HFFc6 (cell line): ENCODE data around the gene SDCCAG8. TPM values are rescaled to one million over a fixed set of nuclear protein-coding genes. Genes with fewer than 3 reads are reported as not detected.

ENCODE experiments used
- DNase-seq: peaks from one replicate; pipeline ENCODE4 v3.0.0-alpha.2; 2018
- H3K27ac Mint-ChIP-seq: 2 replicates; pipeline ENCODE4 v1.8.0; 2020; ENCODE audit warnings: mild to moderate bottlenecking, mixed read lengths
- H3K27me3 Mint-ChIP-seq: 2 replicates; pipeline ENCODE4 v1.8.0; 2021; ENCODE audit warnings: mild to moderate bottlenecking, moderate library complexity, mixed read lengths; ENCODE audit not compliant: insufficient read depth
- H3K36me3 Mint-ChIP-seq: 2 replicates; pipeline ENCODE4 v1.8.0; 2021; ENCODE audit warnings: low read depth, mixed read lengths
- H3K4me1 Mint-ChIP-seq: 2 replicates; pipeline ENCODE4 v1.8.0; 2020; ENCODE audit warnings: low read depth, mixed read lengths
- H3K4me3 Mint-ChIP-seq: 2 replicates; pipeline ENCODE4 v1.8.0; 2020; ENCODE audit warnings: mild to moderate bottlenecking, moderate library complexity, mixed read lengths
- H3K9me3 Mint-ChIP-seq: 2 replicates; pipeline ENCODE4 v1.8.0; 2020; ENCODE audit warnings: mild to moderate bottlenecking, mixed read lengths
- total RNA-seq, 6 experiments: library from RNA; stranded (reverse); fragmentation: NEBNext Ultra II Directional; extraction: Animal tissue kit (Norgen Biotek cat#: 25700); gene quantifications; 2 replicates in 1 of 6; 3 replicates in 5 of 6; pipeline ENCODE4 v1.2.3, GENCODE V29; 2021
- TF ChIP-seq, protein P1 (sequence below): fragments of 200-600 bp; sonication (generic); IDR thresholded peaks from 2 replicates; pipeline ENCODE4 v1.5.0; 2021; ENCODE audit warnings: antibody characterized with exemption, mild to moderate bottlenecking

Gene SDCCAG8
- total RNA-seq, 6 experiments from 2014 or later, result 22.3 to 31.2 (median 26.1) TPM

- Mint-ChIP-seq H3K27me3 (no peaks in the 10 kb centered on the region; the same call in 1 of the 2 replicates), H3K27ac (peak overlapping the region; percentile 22; the same call in 1 of the 2 replicates), H3K9me3 (no peaks in the 10 kb centered on the region), H3K4me1 (peaks cover 52% of the 10 kb centered on the region), H3K4me3 (no peak overlapping the region), H3K36me3 (peaks cover 49% of the 10 kb centered on the region)
- TF ChIP-seq, protein P1, sequence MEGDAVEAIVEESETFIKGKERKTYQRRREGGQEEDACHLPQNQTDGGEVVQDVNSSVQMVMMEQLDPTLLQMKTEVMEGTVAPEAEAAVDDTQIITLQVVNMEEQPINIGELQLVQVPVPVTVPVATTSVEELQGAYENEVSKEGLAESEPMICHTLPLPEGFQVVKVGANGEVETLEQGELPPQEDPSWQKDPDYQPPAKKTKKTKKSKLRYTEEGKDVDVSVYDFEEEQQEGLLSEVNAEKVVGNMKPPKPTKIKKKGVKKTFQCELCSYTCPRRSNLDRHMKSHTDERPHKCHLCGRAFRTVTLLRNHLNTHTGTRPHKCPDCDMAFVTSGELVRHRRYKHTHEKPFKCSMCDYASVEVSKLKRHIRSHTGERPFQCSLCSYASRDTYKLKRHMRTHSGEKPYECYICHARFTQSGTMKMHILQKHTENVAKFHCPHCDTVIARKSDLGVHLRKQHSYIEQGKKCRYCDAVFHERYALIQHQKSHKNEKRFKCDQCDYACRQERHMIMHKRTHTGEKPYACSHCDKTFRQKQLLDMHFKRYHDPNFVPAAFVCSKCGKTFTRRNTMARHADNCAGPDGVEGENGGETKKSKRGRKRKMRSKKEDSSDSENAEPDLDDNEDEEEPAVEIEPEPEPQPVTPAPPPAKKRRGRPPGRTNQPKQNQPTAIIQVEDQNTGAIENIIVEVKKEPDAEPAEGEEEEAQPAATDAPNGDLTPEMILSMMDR, result no peak
- no peak for DNase-seq
These were observed 37.8 kb upstream of the SDCCAG8 start for GRCh38 chr1:243218059-243218458.

- H3K27me3 Mint-ChIP-seq, result no peaks in the 10 kb centered on the region
- H3K4me3 Mint-ChIP-seq, result no peak overlapping the region
- H3K4me1 Mint-ChIP-seq, result peaks cover 36% of the 10 kb centered on the region
- peaks cover 37% of the 10 kb centered on the region for H3K9me3 Mint-ChIP-seq
- TF ChIP-seq, protein P1, result no peak
- no peak overlapping the region for H3K27ac Mint-ChIP-seq
- peaks cover 66% of the 10 kb centered on the region for H3K36me3 Mint-ChIP-seq
- DNase-seq, result no peak
These were observed 28.2 kb upstream of the SDCCAG8 start for GRCh38 chr1:243227622-243228021.

- H3K27me3 Mint-ChIP-seq, result no peaks in the 10 kb centered on the region
- peaks cover 43% of the 10 kb centered on the region for H3K9me3 Mint-ChIP-seq
- no peak overlapping the region for H3K27ac Mint-ChIP-seq
- peaks cover 45% of the 10 kb centered on the region for H3K4me1 Mint-ChIP-seq
- no peak overlapping the region for H3K4me3 Mint-ChIP-seq
- peaks cover 55% of the 10 kb centered on the region for H3K36me3 Mint-ChIP-seq
- no peak for DNase-seq
- TF ChIP-seq, protein P1, result no peak
These were observed 26.3 kb upstream of the SDCCAG8 start for GRCh38 chr1:243229526-243229925.

DNA sequence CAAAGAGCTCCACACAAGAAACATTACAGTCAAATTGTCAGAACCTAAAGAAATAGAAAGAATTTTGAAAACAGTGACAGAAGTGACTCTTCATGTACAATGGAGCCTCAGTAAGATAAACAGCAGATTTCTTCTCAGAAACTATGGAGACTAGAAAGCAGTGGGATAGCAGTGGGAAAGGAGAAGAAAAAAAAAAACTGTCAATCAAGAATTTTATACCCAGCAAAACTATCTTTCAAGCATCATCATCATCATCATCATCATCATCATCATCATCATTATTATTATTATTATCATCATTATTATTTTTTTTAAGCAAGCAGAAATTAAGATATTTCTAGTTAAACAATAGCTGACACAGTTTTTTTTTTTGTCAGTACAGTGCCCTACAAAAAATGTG, 24.9 kb upstream of the SDCCAG8 start:
- Mint-ChIP-seq H3K36me3 (peaks cover 56% of the 10 kb centered on the region), H3K27ac (no peak overlapping the region), H3K4me1 (peaks cover 50% of the 10 kb centered on the region), H3K9me3 (peaks cover 43% of the 10 kb centered on the region), H3K27me3 (no peaks in the 10 kb centered on the region), H3K4me3 (no peak overlapping the region)
- TF ChIP-seq, protein P1, result no peak
- DNase-seq, result peak; percentile 45

GRCh38 chr1:243233908-243234307, 21.9 kb upstream of the SDCCAG8 start:
- peak overlapping the region; percentile 49; the same call in 1 of the 2 replicates for H3K27ac Mint-ChIP-seq
- H3K4me1 Mint-ChIP-seq, result peaks cover 56% of the 10 kb centered on the region

More at GRCh38 chr1:243233908-243234307, 21.9 kb upstream of the SDCCAG8 start:
- H3K36me3 Mint-ChIP-seq, result peaks cover 53% of the 10 kb centered on the region
- H3K9me3 Mint-ChIP-seq, result peaks cover 41% of the 10 kb centered on the region
- TF ChIP-seq, protein P1, result no peak
- peak; percentile 37 for DNase-seq
- no peaks in the 10 kb centered on the region for H3K27me3 Mint-ChIP-seq
- no peak overlapping the region for H3K4me3 Mint-ChIP-seq
